H1 (cell line): ENCODE results near the gene KRTAP15-1. TPM values are rescaled to one million over a fixed set of nuclear protein-coding genes. Genes with fewer than 3 reads are reported as not detected.

Source experiments
- CTCF ChIA-PET: fragments of 300-600 bp; sonication (Branson Sonifier 250); formaldehyde crosslinking; loops from one replicate; lab custom pipeline; 2021; ENCODE audit not compliant: partially characterized antibody; lab: Charles Lee
- POLR2A ChIA-PET: fragments of 300-600 bp; sonication (Branson Sonifier 250); formaldehyde crosslinking; loops from one replicate; lab custom pipeline; 2021; ENCODE audit warnings: inconsistent platforms; ENCODE audit not compliant: partially characterized antibody; lab: Charles Lee
- DNase-seq, 2 experiments: peaks; one replicate each; pipeline versions ENCODE4 v3.0.0 to v3.0.0-alpha.2; 2010 to 2022; ENCODE audit warnings: low spot score in 2 of 2, low read depth in 1 of 2, mixed read lengths in 1 of 2
- FAIRE-seq: peaks from 2 replicates; lab custom pipeline; 2011; peaks lifted over from hg19 to GRCh38; lab: Jason Lieb, UNC
- H2AFZ ChIP-seq: 2 replicates; pipeline ENCODE4 v1.8.1; 2012; ENCODE audit warnings: low read length, inconsistent platforms
- H2AK5ac ChIP-seq: 2 replicates; pipeline ENCODE4 v1.6.1; 2013; ENCODE audit warnings: low read depth, low read length
- H2BK120ac ChIP-seq: replicated peaks from 2 replicates; pipeline ENCODE3; 2013; ENCODE audit warnings: low read depth, low read length, inconsistent platforms
- H2BK12ac ChIP-seq: 2 replicates; pipeline ENCODE4 v1.6.1; 2013; ENCODE audit warnings: low read depth, low read length
- H2BK15ac ChIP-seq: 2 replicates; pipeline ENCODE4 v1.6.1; 2013; ENCODE audit warnings: low read length
- H2BK20ac ChIP-seq: 2 replicates; pipeline ENCODE4 v1.6.1; 2013; ENCODE audit warnings: low read length
- H2BK5ac ChIP-seq: 2 replicates; pipeline ENCODE4 v1.6.1; 2013; ENCODE audit warnings: low read depth, low read length
- H3K14ac ChIP-seq: 2 replicates; pipeline ENCODE4 v1.6.1; 2013; ENCODE audit warnings: inconsistent platforms; ENCODE audit not compliant: insufficient read length
- H3K18ac ChIP-seq: 2 replicates; pipeline ENCODE4 v1.6.1; 2013; ENCODE audit warnings: low read length; ENCODE audit errors: extremely low read depth
- H3K23ac ChIP-seq: 2 replicates; pipeline ENCODE4 v1.6.1; 2013; ENCODE audit warnings: inconsistent platforms; ENCODE audit not compliant: insufficient read length
- H3K23me2 ChIP-seq: 2 replicates; pipeline ENCODE4 v1.6.1; 2013; ENCODE audit warnings: low read depth, low read length
- H3K27ac ChIP-seq: 2 replicates; pipeline ENCODE4 v1.6.1; 2011; ENCODE audit warnings: low read depth, low read length, inconsistent platforms
- H3K27me3 ChIP-seq, 4 experiments: replicated peaks in 1 of 4; 1 replicate in 1 of 4; 2 replicates in 3 of 4; pipeline versions ENCODE4 v1.6.1 to v1.8.1; 2011 to 2013; ENCODE audit warnings: low read length in 3 of 4, mild to moderate bottlenecking in 3 of 4, inconsistent platforms in 2 of 4, mixed read lengths in 2 of 4, moderate library complexity in 1 of 4; ENCODE audit not compliant: control insufficient read depth in 3 of 4, insufficient read depth in 3 of 4; ENCODE audit errors: extremely low read depth in 1 of 4
- H3K36me3 ChIP-seq, 4 experiments: 2 replicates each; pipeline versions ENCODE4 v1.6.1 to v1.8.1; 2011 to 2013; ENCODE audit warnings: mild to moderate bottlenecking in 4 of 4, low read length in 3 of 4, moderate library complexity in 2 of 4, control low read depth in 1 of 4, inconsistent platforms in 1 of 4; ENCODE audit not compliant: insufficient read depth in 4 of 4, control insufficient read depth in 2 of 4
- H3K4ac ChIP-seq: replicated peaks from 2 replicates; pipeline ENCODE3; 2013; ENCODE audit warnings: low read length, low read depth, mixed read lengths, inconsistent platforms; ENCODE audit not compliant: insufficient read length
- H3K4me1 ChIP-seq, 4 experiments: replicated peaks in 1 of 4; 1 replicate in 1 of 4; 2 replicates in 3 of 4; pipeline versions ENCODE4 v1.6.1 to v1.8.1; 2011 to 2013; ENCODE audit warnings: low read length in 3 of 4, inconsistent platforms in 2 of 4, mixed read lengths in 1 of 4; ENCODE audit not compliant: insufficient read depth in 4 of 4, control insufficient read depth in 3 of 4
- H3K4me2 ChIP-seq, 2 experiments: 2 replicates each; pipeline versions ENCODE4 v1.6.1 to v1.8.1; 2011 to 2013; ENCODE audit warnings: low read depth in 2 of 2, low read length in 2 of 2, control low read depth in 1 of 2, inconsistent platforms in 1 of 2, mild to moderate bottlenecking in 1 of 2; ENCODE audit not compliant: insufficient read depth in 1 of 2
- H3K4me3 ChIP-seq, 4 experiments: fragments of 200-600, 300-600 bp in 1 of 4; sonication (generic), shearing (Covaris generic), sonication (Bioruptor Twin) in 1 of 4; 2 replicates each; pipeline versions ENCODE4 v1.5.1 to v1.8.1; 2011 to 2016; ENCODE audit warnings: low read length in 4 of 4, low read depth in 3 of 4, control low read depth in 2 of 4, inconsistent platforms in 2 of 4, mild to moderate bottlenecking in 2 of 4, mixed read lengths in 1 of 4, moderate library complexity in 1 of 4; ENCODE audit not compliant: insufficient read depth in 2 of 4; ENCODE audit errors: extremely low read depth in 1 of 4
- H3K56ac ChIP-seq: replicated peaks from 2 replicates; pipeline ENCODE3; 2013; ENCODE audit warnings: low read depth, mild to moderate bottlenecking, mixed read lengths, low read length, inconsistent platforms; ENCODE audit not compliant: insufficient read length
- H3K79me1 ChIP-seq: 2 replicates; pipeline ENCODE4 v1.6.1; 2013; ENCODE audit warnings: low read depth, low read length, control low read depth
- H3K79me2 ChIP-seq, 2 experiments: 2 replicates each; pipeline versions ENCODE4 v1.6.1 to v1.8.1; 2012 to 2013; ENCODE audit warnings: low read length in 2 of 2, mild to moderate bottlenecking in 2 of 2, inconsistent platforms in 1 of 2; ENCODE audit not compliant: insufficient read depth in 2 of 2, control insufficient read depth in 1 of 2
- H3K9ac ChIP-seq, 4 experiments: replicated peaks in 1 of 4; 1 replicate in 1 of 4; 2 replicates in 3 of 4; pipeline versions ENCODE4 v1.6.1 to v1.8.1; 2011 to 2013; ENCODE audit warnings: low read depth in 3 of 4, low read length in 3 of 4, control low read depth in 2 of 4, mild to moderate bottlenecking in 2 of 4, moderate library complexity in 2 of 4, inconsistent platforms in 1 of 4; ENCODE audit errors: extremely low read depth in 1 of 4
- H3K9me3 ChIP-seq, 2 experiments: 2 replicates each; pipeline versions ENCODE4 v1.6.1 to v1.8.1; 2012 to 2013; ENCODE audit warnings: mild to moderate bottlenecking in 2 of 2, moderate library complexity in 2 of 2, control low read depth in 1 of 2, inconsistent platforms in 1 of 2, low read depth in 1 of 2, low read length in 1 of 2, mixed read lengths in 1 of 2; ENCODE audit not compliant: insufficient read depth in 2 of 2
- H4K20me1 ChIP-seq, 2 experiments: replicated peaks in 1 of 2; 2 replicates each; pipeline versions ENCODE3 to v1.8.1; 2011 to 2013; ENCODE audit warnings: inconsistent platforms in 2 of 2, low read length in 2 of 2, mild to moderate bottlenecking in 1 of 2; ENCODE audit not compliant: insufficient read depth in 2 of 2, control insufficient read depth in 1 of 2
- H4K5ac ChIP-seq: 2 replicates; pipeline ENCODE4 v1.6.1; 2013; ENCODE audit warnings: low read length, low read depth, mixed read lengths, inconsistent platforms; ENCODE audit not compliant: insufficient read length
- H4K8ac ChIP-seq: 2 replicates; pipeline ENCODE4 v1.8.0; 2013; ENCODE audit warnings: mild to moderate bottlenecking, moderate library complexity, low read length, inconsistent platforms; ENCODE audit not compliant: insufficient read depth; ENCODE audit errors: extremely low read depth
- H4K91ac ChIP-seq: replicated peaks from 2 replicates; pipeline ENCODE3; 2013; ENCODE audit warnings: low read length, mixed read lengths, inconsistent platforms; ENCODE audit not compliant: insufficient read length
- KDM1A ChIP-seq: fragments of 200-600, 300-600 bp; sonication (generic); IDR thresholded peaks from 2 replicates; pipeline ENCODE4 v1.7.1; 2016; ENCODE audit warnings: mild to moderate bottlenecking, low read length, borderline replicate concordance
- KDM5A ChIP-seq: fragments of 200-600 bp; IDR thresholded peaks from 2 replicates; pipeline ENCODE4 v1.7.1; 2012; ENCODE audit warnings: mild to moderate bottlenecking, low read length, inconsistent platforms, mixed read lengths
- POLR2A ChIP-seq, 2 experiments: IDR thresholded peaks; 1 replicate in 1 of 2; 2 replicates in 1 of 2; pipeline ENCODE4 v1.6.1; 2011; ENCODE audit warnings: low read depth in 2 of 2, low read length in 2 of 2, mild to moderate bottlenecking in 2 of 2; ENCODE audit errors: control extremely low read depth in 1 of 2
- SIN3A ChIP-seq, 2 experiments: IDR thresholded peaks in 1 of 2; conservative IDR thresholded peaks in 1 of 2; 2 replicates each; pipeline ENCODE4 v1.6.1; 2011 to 2012; ENCODE audit warnings: low read length in 2 of 2, improper control_type of control experiment in 1 of 2, low read depth in 1 of 2, mild to moderate bottlenecking in 1 of 2
- TCF12 ChIP-seq: IDR thresholded peaks from 2 replicates; pipeline ENCODE4 v1.6.1; 2011; ENCODE audit warnings: low read depth, mild to moderate bottlenecking, low read length
- polyA plus RNA-seq, 7 experiments: library from polyadenylated mRNA; depleted of rRNA in 3 of 7; stranded (reverse) in 5 of 7; unstranded in 2 of 7; fragments of >200 nt in 5 of 7; fragments of 200-250 nt in 2 of 7; gene quantifications; 1 replicate in 5 of 7; 2 replicates in 1 of 7; 4 replicates in 1 of 7; pipeline versions ENCODE4 v1.2.1 to v1.2.3, GENCODE V29; 2011 to 2013; ENCODE audit warnings: missing spikeins in 2 of 7, mixed read lengths in 2 of 7
- total RNA-seq: library from RNA; stranded (reverse); fragmentation: NEBNext Ultra II Directional; extraction: Animal tissue kit (Norgen Biotek cat#: 25700); gene quantifications from 2 replicates; pipeline ENCODE4 v1.2.1, GENCODE V29; 2021

KRTAP15-1 gene
- total and polyA plus RNA-seq, 2 of the 8 experiments (the other 6 are each of a cell fraction or from before 2014, with no cell fraction given) = not detected

DNA sequence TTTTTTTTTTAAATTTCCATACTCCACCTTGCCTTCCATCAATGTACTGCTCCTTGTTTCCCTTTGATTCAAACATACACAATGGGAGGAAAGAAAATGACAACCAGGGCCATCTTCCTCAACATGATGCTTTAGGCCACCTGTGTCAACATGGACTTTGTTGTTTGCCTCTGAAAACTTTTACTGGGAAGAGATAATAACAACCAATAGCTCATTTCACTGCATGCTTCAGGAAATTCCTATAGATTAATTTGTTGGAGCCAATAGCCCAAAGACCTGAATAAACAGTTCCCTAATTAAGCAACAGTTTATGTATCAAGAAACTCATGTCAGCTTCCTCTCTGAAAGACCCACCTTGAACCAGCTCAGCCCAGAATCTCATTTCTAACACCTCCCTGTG lies 3.2 kb downstream of the KRTAP15-1 start:
- POLR2A ChIA-PET = no interaction called here

More for the DNA sequence above, 3.2 kb downstream of the KRTAP15-1 start:
- no peak for FAIRE-seq
- H3K4ac ChIP-seq = no peak overlapping the region
- H2AK5ac ChIP-seq = no peak overlapping the region
- no peak overlapping the region for H3K4me3 ChIP-seq
- no peaks in the 10 kb centered on the region for H3K27me3 ChIP-seq
- no peak overlapping the region for H3K14ac ChIP-seq
- H3K4me1 ChIP-seq = no peaks in the 10 kb centered on the region; a peak in 3 of 7 replicates
- H3K79me2 ChIP-seq = no peaks in the 10 kb centered on the region
- H2BK120ac ChIP-seq = no peak overlapping the region
- H3K9me3 ChIP-seq = no peaks in the 10 kb centered on the region
- H2BK12ac ChIP-seq = no peak overlapping the region
- no peak overlapping the region for H2BK20ac ChIP-seq
- no peak overlapping the region for H3K9ac ChIP-seq
- no peaks in the 10 kb centered on the region for H3K23me2 ChIP-seq
- CTCF ChIA-PET = interaction anchor here (0.6 to 3.7 kb wide), 11 partner anchors 10 to 733 kb away, joined by 3 to 20 read pairs (median 5); partner anchors contain the start of genes KRTAP13-4 and KRTAP25-1
- no peak overlapping the region for H3K23ac ChIP-seq
- no peak overlapping the region for H2BK5ac ChIP-seq
- no peaks in the 10 kb centered on the region for H4K20me1 ChIP-seq
- no peak overlapping the region for H4K5ac ChIP-seq
- no peaks in the 10 kb centered on the region for H3K36me3 ChIP-seq
- H3K79me1 ChIP-seq = no peaks in the 10 kb centered on the region
- H4K8ac ChIP-seq = no peak overlapping the region
- H3K56ac ChIP-seq = no peak overlapping the region
- no peak overlapping the region; a peak in 1 of 4 replicates for H3K4me2 ChIP-seq
- H3K27ac ChIP-seq = no peak overlapping the region
- DNase-seq = no peak
- H4K91ac ChIP-seq = no peak overlapping the region
- TF ChIP-seq TCF12 (no peak), KDM5A (no peak), POLR2A (IDR thresholded peaks at IDR 0.05; ENCODE audit: control extremely low read depth in 1 of 2, low read depth in 2 of 2, low read length in 2 of 2) (no peak), SIN3A (conservative IDR thresholded peaks at IDR 0.05 in 1 of 2, IDR thresholded peaks at IDR 0.05 in 1 of 2; ENCODE audit: low read depth in 1 of 2, low read length in 2 of 2) (no peak), KDM1A (no peak)
- H2BK15ac ChIP-seq = no peak overlapping the region
- H3K18ac ChIP-seq = no peak overlapping the region
- H2AFZ ChIP-seq = no peak overlapping the region
